Erythroblast (primary cell): ENCODE results near the gene ZDHHC16.

ENCODE experiments used
- GATA1 ChIP-seq: IDR thresholded peaks from 2 replicates; pipeline ENCODE4 v1.6.1; 2011; ENCODE audit warnings: low read depth, mild to moderate bottlenecking, control low read depth, low read length, moderate library complexity
- POLR2A ChIP-seq: IDR thresholded peaks from 2 replicates; pipeline ENCODE4 v1.6.1; 2011; ENCODE audit warnings: mild to moderate bottlenecking, low read length

- no peak for TF ChIP-seq POLR2A
- no peak for TF ChIP-seq GATA1
Measured at GRCh38 chr10:97456686-97457065, 10.7 kb downstream of the ZDHHC16 start.
